ENCODE measurements around the gene CENPC. TPM values are rescaled to one million over a fixed set of nuclear protein-coding genes. Genes with fewer than 3 reads are reported as not detected.
"Not testable (repeated sequence)": the region's sequence is repeated elsewhere in the genome, so short reads cannot be mapped to it uniquely, and the experiment has no call there.

The CENPC gene
- total RNA-seq, 1 donor from 2014 or later = 24.3 TPM

DNA sequence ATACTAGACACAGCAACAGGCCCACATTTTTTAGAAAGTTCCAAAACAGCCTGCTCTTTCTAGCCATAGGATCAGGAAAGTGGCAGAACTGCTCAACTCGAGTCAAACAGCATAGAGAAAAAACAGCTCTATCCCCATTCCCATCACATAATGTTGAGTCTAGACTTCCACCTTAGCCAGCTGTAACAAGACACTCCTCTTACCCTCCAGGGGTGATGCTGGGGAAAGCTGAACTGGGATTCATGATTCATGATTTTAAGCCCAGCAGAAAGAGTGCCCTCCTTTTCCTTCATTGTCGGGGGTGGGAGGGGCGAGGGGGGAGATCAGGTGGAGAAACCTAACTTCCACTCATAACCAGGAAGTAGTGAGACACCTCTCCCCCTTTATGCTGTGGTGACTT is 86.1 kb downstream of the CENPC start:
- peaks cover 13% of the 10 kb centered on the region for H3K36me3 Mint-ChIP-seq
- peaks cover 5% of the 10 kb centered on the region for H3K4me1 Mint-ChIP-seq (ENCODE audit: unreplicated experiment)
- TF ChIP-seq, protein P1, sequence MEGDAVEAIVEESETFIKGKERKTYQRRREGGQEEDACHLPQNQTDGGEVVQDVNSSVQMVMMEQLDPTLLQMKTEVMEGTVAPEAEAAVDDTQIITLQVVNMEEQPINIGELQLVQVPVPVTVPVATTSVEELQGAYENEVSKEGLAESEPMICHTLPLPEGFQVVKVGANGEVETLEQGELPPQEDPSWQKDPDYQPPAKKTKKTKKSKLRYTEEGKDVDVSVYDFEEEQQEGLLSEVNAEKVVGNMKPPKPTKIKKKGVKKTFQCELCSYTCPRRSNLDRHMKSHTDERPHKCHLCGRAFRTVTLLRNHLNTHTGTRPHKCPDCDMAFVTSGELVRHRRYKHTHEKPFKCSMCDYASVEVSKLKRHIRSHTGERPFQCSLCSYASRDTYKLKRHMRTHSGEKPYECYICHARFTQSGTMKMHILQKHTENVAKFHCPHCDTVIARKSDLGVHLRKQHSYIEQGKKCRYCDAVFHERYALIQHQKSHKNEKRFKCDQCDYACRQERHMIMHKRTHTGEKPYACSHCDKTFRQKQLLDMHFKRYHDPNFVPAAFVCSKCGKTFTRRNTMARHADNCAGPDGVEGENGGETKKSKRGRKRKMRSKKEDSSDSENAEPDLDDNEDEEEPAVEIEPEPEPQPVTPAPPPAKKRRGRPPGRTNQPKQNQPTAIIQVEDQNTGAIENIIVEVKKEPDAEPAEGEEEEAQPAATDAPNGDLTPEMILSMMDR (conservative IDR thresholded peaks at IDR 0.05) = no peak
- H3K27ac Mint-ChIP-seq = no peak overlapping the region
- H3K4me3 Mint-ChIP-seq = no peak overlapping the region
- no peaks in the 10 kb centered on the region for H3K9me3 Mint-ChIP-seq
- no peaks in the 10 kb centered on the region for H3K27me3 Mint-ChIP-seq
- no peak for DNase-seq (ENCODE audit: extremely low spot score, unreplicated experiment)

DNA sequence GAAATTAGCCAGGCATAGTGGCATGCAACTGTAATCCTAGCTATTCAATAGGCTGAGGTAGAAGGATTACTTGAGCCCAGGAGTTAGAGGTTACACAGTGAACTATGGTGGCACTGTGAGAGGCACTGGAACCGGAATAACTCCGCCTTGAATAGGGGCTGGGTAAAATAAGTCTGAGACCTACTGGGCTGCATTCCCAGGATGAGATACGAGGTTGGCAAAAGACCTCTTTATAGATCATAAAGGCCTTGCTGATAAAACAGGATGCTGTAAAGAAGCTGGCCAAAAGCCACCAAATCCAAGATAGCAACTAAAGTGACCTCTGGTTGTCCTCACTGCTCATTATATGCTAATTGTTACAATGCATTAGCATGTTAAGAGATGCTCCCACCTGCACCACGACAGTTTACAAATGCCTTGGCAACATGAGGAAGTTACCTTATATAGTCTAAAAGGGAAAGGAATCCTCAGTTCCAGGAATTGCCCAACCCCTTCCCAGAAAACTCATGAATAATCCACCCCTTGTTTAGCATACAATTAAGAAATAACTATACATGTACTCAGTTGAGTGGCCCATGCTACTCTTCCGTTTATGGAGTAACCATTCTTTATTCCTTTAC is 88.6 kb downstream of the CENPC start:
- no peak overlapping the region for H3K27ac Mint-ChIP-seq
- H3K27me3 Mint-ChIP-seq = no peaks in the 10 kb centered on the region
- TF ChIP-seq, protein P1 (conservative IDR thresholded peaks at IDR 0.05) = no peak
- H3K4me3 Mint-ChIP-seq = no peak overlapping the region
- peaks cover 5% of the 10 kb centered on the region for H3K4me1 Mint-ChIP-seq (ENCODE audit: unreplicated experiment)
- no peaks in the 10 kb centered on the region for H3K9me3 Mint-ChIP-seq
- no peak for DNase-seq (ENCODE audit: extremely low spot score, unreplicated experiment)
- peaks cover 13% of the 10 kb centered on the region for H3K36me3 Mint-ChIP-seq

DNA sequence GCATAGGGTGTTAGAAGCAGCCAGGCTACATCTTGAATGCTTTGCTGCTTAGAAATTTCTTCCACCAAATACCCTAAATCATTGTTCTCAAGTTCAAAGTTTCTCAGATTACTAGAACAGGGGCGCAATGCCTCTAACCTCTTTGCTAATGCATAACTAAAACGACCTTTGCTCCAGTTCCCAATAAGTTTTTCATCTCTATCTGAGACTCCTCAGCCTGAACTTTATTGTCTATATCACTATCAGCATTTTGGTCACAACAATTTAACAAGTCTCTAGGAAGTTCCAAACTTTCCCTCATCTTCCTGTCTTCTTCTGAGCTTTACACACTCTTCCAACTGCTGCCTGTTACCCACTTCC is 92.5 kb downstream of the CENPC start:
- not testable (repeated sequence) for H3K4me1 Mint-ChIP-seq (ENCODE audit: unreplicated experiment); H3K4me3 Mint-ChIP-seq; H3K9me3 Mint-ChIP-seq; DNase-seq (ENCODE audit: extremely low spot score, unreplicated experiment); H3K27me3 Mint-ChIP-seq; H3K27ac Mint-ChIP-seq
- peaks cover 11% of the 10 kb centered on the region for H3K36me3 Mint-ChIP-seq

DNA sequence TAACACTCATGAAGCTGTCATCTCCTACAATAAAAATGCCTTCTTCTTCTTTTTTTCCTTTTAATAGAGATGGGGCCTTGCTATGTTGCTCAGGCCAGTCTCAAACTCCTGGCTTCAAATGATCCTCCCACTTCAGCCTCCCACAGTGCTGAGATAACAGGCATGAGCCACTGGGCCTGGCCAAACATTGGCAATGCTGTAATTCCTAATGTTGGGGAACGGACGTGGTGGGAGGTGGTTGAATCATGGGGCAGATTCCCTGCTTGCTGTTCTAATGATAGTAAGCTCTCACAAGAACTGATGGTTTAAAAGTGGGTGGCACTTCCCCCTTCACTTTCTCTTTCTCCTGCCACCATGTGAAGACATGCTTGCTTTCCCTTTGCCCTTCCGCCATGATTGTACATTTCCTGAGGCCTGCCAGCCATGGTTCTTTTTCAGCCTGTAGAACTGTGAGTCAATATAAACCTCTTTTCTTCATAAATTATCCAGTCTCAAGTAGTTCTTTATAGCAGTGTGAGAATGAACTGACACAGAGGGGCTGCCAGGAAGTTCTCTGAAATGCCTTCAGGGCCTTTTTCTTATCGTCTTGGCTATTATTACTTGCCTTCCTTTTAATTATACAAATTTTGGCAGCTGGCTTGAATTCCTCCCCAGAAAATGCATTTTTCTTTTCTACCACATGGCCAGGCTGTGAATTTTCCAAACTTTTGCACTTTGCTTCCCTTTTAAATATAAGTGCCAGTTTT is 93.0 kb downstream of the CENPC start:
- peaks cover 15% of the 10 kb centered on the region for H3K36me3 Mint-ChIP-seq
- TF ChIP-seq, protein P1 (conservative IDR thresholded peaks at IDR 0.05) = no peak
- H3K9me3 Mint-ChIP-seq = peaks cover 3% of the 10 kb centered on the region
- no peak overlapping the region for H3K27ac Mint-ChIP-seq
- no peak overlapping the region for H3K4me3 Mint-ChIP-seq
- no peaks in the 10 kb centered on the region for H3K27me3 Mint-ChIP-seq
- DNase-seq (ENCODE audit: extremely low spot score, unreplicated experiment) = no peak
- no peaks in the 10 kb centered on the region for H3K4me1 Mint-ChIP-seq (ENCODE audit: unreplicated experiment)

DNA sequence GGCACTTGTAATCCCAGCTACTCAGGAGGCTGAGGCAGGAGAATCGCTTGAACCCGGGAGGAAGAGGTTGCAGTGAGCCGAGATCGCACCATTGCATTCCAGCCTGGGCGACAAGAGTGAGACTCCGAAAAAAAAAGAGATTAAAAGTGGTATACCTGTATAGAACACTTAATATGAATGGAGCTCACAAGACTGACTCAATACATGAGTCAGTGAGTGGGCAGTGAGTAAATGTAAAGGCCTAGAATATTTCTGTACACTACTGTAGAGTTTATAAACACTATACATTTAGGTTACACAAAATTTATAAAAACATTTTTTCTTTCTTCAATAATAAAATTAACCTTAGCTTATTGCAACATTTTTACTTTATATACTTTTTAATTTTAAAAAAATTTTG is 93.8 kb downstream of the CENPC start:
- TF ChIP-seq, protein P1 (conservative IDR thresholded peaks at IDR 0.05) = no peak
- no peak overlapping the region for H3K4me3 Mint-ChIP-seq

DNA sequence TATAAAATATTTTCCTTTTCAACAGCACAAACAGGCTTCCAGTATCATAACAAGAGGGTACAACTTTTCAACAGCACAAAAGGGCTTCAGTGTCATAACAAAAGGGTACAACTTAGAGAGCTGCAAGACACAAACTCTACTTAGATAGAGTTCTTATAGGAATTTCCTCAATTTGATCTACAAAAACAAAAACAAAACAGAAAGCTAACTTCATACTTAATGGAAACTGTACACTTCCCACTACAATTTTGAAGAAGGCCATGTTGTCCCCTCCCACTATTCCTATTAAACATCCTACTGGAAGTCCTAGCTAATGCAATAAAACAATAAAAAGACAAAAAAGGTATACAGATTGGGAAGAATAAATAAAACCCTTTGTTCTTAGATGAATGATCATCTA is 96.7 kb downstream of the CENPC start:
- no peak overlapping the region for H3K4me3 Mint-ChIP-seq
- DNase-seq (ENCODE audit: extremely low spot score, unreplicated experiment) = no peak
- H3K27me3 Mint-ChIP-seq = no peaks in the 10 kb centered on the region
- TF ChIP-seq, protein P1 (conservative IDR thresholded peaks at IDR 0.05) = no peak
- H3K4me1 Mint-ChIP-seq (ENCODE audit: unreplicated experiment) = no peaks in the 10 kb centered on the region
- peaks cover 4% of the 10 kb centered on the region for H3K9me3 Mint-ChIP-seq
- peaks cover 12% of the 10 kb centered on the region for H3K36me3 Mint-ChIP-seq
- no peak overlapping the region for H3K27ac Mint-ChIP-seq

More for the DNA sequence above, 93.8 kb downstream of the CENPC start:
- H3K4me1 Mint-ChIP-seq (ENCODE audit: unreplicated experiment) = no peaks in the 10 kb centered on the region
- no peaks in the 10 kb centered on the region for H3K27me3 Mint-ChIP-seq
- no peak overlapping the region for H3K27ac Mint-ChIP-seq
- H3K9me3 Mint-ChIP-seq = peaks cover 4% of the 10 kb centered on the region
- DNase-seq (ENCODE audit: extremely low spot score, unreplicated experiment) = no peak
- H3K36me3 Mint-ChIP-seq = peaks cover 13% of the 10 kb centered on the region
